NCI-H524 (cell line): ENCODE measurements around the gene SLC9C1.
A peak's percentile ranks its signal among the peaks of the same experiment; 100 is the strongest.

Experiments used
- DNase-seq, 2 experiments: peaks; one replicate each; lab custom pipeline; 2025; lab: John Stamatoyannopoulos, UW

SLC9C1 gene

GRCh38 chr3:112111785-112112402 lies 182.1 kb downstream of the SLC9C1 start:
- DNase-seq: peak; percentile 52 to 85

- peak in 1 of 2 experiments; percentile 16 for DNase-seq
These were observed 184.7 kb downstream of the SLC9C1 start for GRCh38 chr3:112109322-112109721.

- no peak for DNase-seq
These were observed 189.2 kb downstream of the SLC9C1 start for GRCh38 chr3:112104774-112105173.

DNA sequence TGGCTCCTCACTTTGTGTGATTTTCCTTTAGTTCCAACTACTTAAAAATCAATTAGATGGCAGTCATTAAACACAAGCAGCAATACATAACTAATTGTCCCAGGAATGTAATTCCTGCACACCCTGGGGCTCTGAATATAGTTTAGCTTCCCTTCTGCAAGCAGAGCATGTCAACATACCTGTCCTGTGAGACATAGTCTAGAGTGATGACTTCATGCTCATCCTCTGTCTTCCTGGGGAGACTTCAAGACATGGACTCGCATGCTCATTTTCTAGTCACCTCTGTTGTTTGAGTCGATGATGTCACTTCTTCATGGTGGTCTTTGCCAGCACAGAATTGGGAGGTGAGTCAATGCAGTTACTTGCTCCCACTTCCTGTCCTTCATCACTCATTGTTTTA lies 192.1 kb downstream of the SLC9C1 start:
- no peak for DNase-seq

DNA sequence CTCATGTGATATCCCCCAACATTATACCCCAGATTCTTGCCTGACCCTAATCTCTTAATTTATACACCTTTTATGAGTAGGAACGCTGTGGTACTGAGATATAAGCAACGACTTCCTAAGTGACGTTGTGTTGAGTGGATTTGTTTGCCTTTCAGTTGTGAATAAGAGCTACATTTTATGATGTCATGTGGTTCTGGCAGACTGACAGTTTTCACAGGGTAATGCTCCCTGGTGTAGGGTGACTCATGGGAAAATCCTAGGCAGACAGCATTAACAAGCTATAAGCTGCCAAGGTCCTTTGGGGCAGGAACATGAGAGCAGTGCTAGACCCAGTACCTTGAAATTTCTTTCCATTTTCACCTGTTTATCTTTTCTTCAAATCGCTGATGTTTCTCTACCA lies 196.6 kb downstream of the SLC9C1 start:
- no peak for DNase-seq

GRCh38 chr3:112096176-112096575 lies 197.8 kb downstream of the SLC9C1 start:
- DNase-seq: no peak

GRCh38 chr3:112095731-112096130 lies 198.3 kb downstream of the SLC9C1 start:
- DNase-seq: no peak

GRCh38 chr3:112093180-112093522 lies 200.9 kb downstream of the SLC9C1 start:
- DNase-seq: no peak

DNA sequence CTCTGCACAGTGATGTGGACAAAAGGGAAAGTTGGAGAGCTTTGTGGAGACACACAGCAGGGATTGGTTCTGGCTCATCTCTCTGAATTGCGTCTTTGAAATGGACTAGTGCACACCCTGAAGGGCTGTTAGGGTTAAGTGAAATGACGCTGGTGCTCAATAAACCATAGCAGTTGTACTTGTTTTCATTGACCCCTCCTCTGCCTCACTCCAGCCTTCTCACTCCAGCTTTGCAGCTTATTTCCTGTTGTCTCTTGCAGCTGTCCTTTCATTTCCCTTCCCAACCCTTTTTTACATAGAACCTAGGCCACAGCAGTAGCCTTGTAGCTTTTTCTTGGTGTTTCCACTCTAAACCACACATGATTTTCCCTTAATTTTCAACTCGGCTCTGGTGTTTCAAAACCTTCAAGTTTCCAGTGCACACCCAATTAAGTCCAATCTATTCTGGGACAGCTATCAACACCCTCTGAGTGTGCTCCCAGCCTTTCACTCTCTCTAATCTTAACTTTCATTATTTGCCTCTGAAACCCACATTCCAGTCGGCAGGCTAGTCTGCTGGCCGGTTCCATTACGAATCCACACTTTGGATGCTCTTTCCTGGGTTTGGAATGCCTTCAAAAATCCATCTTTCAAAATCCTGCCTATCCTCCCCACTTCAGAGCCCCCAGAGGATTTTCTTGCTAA lies 201.4 kb downstream of the SLC9C1 start:
- no peak for DNase-seq

- peak; percentile 79 to 91 for DNase-seq
These were observed 203.0 kb downstream of the SLC9C1 start for GRCh38 chr3:112090887-112091586.
